ENCODE measurements around the gene PLCG1.

Gene PLCG1

DNA sequence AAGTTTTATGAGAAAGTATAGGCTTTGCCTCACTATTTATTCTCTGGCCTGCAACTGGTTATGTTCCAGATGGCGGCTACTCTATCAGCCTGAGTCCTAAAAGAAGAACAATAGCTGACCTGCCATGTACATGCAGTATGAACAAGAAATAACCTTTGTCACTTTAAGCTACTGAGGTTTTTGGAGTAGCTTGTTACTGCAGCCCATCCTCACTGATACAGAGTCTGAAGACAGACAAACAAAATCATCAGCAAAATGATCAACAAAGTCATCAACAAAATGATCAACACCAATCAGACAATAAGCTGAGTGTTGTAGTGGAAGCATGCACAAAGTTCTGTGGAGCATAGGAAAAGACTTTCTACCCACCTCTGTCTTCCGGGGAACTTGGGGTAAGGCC lies 82.5 kb downstream of the PLCG1 start:
- DNase-seq = no peak

- DNase-seq = no peak
Measured at GRCh38 chr20:41221614-41222218, 84.4 kb downstream of the PLCG1 start.

- no peak for DNase-seq
Measured at GRCh38 chr20:41222296-41222695, 85.0 kb downstream of the PLCG1 start.

GRCh38 chr20:41222703-41223102 lies 85.4 kb downstream of the PLCG1 start:
- no peak for DNase-seq

DNA sequence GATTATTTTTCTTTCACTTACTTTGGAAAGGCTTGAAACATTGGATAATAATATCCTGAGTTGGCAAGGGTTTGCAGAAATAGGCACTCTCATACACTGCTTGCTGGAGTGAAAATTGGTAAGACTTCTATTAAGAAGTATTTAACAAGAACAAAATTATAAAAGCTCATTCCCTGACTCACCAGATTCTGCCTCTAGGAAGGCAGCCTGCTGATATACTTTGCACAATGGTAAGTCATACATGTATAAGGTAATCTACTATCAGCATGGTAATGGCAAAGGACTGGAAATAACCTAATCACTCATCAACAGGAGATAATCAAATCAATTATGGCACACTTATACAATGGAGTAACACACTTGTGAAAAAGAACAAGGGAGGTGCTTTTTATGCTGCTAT lies 85.8 kb downstream of the PLCG1 start:
- no peak for DNase-seq

DNA sequence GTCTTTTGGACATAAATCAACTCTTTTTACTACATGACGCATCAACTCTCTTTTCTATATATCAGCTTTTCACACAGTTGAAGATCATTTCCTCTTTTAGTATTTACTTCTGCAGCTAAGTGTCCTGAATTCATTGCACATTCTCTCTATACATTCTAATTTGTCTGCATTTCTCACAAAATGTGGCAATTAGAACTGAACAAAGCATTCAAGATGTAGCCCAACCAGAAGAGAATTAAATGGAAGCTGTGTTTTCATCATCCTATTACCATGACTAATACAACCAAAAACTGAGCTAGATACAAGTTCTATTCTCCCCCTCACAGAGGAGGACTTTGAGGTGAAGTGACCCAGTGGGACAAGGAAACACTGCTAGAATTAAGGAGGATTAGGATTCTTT lies 86.9 kb downstream of the PLCG1 start:
- DNase-seq = no peak

DNA sequence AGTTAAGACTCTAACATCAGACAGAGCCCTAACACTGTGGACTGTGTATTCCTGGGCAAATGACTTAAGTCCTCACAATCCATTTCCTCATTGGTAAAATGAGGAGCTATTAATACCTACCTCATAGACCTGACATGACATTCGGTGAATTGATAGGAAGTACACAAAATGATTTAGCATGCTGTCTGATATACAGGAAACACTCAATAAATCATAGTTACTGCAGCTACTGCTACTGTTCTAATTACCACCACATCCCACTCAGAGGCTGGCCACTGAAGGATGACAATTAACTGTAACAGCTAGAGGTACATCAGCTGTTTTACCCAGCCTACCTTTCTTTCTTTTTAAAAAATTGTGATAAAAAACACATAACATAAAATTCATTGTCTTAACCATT lies 87.7 kb downstream of the PLCG1 start:
- no peak for DNase-seq

DNA sequence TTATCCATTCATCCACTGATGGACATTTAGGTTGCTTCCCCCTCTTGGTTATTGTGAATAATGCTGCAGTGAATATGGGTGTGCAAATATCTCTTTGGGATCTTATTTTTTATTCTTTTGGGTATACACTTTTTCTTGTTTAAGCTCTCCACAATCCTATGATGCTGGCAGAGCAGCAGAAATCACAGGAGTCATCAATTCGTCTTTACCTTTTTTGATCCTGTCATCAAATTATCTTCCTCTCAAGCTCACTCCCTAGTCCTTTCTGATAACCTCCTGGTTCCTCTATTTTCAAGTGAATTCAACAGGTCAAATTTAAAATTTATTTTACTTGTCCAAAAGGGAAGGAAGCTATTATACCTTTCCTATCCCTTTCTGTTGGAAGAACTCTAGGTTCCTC lies 89.1 kb downstream of the PLCG1 start:
- DNase-seq = no peak
